AG04449 (cell line): Measurements from ENCODE around the gene SLIT2.

Source experiments
- CTCF ChIA-PET: fragments of 350-600 bp; formaldehyde crosslinking; extraction: SDS; loops from one replicate; lab custom pipeline; 2021; ENCODE audit warnings: antibody characterized with exemption; lab: Yijun Ruan, JAX
- POLR2A ChIA-PET: fragments of 400-600, 350-600 bp; formaldehyde crosslinking; extraction: SDS; loops from one replicate; lab custom pipeline; 2020; ENCODE audit warnings: antibody characterized with exemption, inconsistent platforms; lab: Yijun Ruan, JAX
- DNase-seq: peaks from one replicate; pipeline ENCODE4 v3.0.0-alpha.2; 2010; ENCODE audit warnings: low read depth, low spot score
- H3K4me3 ChIP-seq: 2 replicates; pipeline ENCODE4 v1.5.1; 2011; ENCODE audit warnings: low read depth, mild to moderate bottlenecking, control low read depth, low read length
- CTCF ChIP-seq: IDR thresholded peaks from one replicate; pipeline ENCODE4 v1.5.1; 2011; ENCODE audit warnings: mild to moderate bottlenecking, moderate library complexity, low read length, control low read depth, inconsistent platforms; ENCODE audit not compliant: insufficient read depth; ENCODE audit errors: missing control alignments

SLIT2 gene

DNA sequence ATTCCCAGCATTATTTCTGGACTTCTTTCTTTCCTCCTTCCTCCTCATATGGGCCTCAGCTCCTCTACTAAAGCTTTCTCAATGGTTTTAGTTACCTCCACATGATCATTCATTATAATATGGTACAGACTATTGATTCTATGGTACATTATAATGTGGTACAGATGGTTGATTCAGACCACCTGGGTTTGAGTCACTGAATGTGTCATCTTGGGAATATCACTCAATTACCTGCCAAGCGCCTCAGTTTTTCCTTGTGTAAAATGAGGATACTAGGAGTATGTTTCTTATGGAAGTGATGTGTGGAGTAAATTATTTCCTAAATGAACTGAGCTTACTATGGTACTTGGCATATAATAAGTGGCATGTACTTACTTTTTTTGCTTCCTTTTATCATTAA, 27.7 kb downstream of the SLIT2 start:
- DNase-seq = no peak
- POLR2A ChIA-PET = no interaction called here
- CTCF ChIA-PET = no interaction called here
- H3K4me3 ChIP-seq = no peak overlapping the region
- no peak for TF ChIP-seq CTCF

GRCh38 chr4:20281453-20281852, 29.7 kb downstream of the SLIT2 start:
- CTCF ChIA-PET = no interaction called here
- H3K4me3 ChIP-seq = no peak overlapping the region
- no peak for DNase-seq
- POLR2A ChIA-PET = no interaction called here
- TF ChIP-seq CTCF = no peak

- CTCF ChIA-PET = interaction anchor here (1.2 kb wide), 1 partner anchor 965 kb away, joined by 3 read pairs; no protein-coding TSS in a partner anchor
- POLR2A ChIA-PET = no interaction called here
- no peak for TF ChIP-seq CTCF
- H3K4me3 ChIP-seq = no peak overlapping the region
- DNase-seq = no peak
These were observed 31.3 kb downstream of the SLIT2 start for GRCh38 chr4:20283039-20283438.

DNA sequence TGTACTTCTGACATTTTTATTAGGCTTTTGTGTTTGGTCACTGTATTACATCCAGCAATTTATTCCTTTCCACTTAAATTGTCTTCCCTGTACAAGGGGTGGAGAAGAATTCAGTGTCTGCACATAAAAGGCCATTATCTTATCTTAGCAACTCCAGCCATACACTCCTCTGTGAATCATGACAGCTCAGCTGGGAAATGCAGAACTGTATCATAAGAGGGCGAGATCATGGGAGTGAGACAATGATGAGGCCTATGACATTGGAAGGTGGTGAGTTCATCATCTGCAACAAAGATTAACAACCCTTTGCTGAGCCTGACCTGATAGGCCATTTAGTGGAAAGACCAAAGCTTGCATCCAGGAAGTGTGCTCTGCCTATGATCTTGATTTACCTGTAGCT, 33.3 kb downstream of the SLIT2 start:
- POLR2A ChIA-PET = no interaction called here
- no peak for DNase-seq
- CTCF ChIA-PET = interaction anchor here (1.0 kb wide), 1 partner anchor 398 kb away, joined by 3 read pairs; no protein-coding TSS in a partner anchor
- no peak for TF ChIP-seq CTCF
- H3K4me3 ChIP-seq = no peak overlapping the region

GRCh38 chr4:20287246-20287645, 35.5 kb downstream of the SLIT2 start:
- CTCF ChIA-PET = interaction anchor here (1.2 to 1.5 kb wide), 2 partner anchors 11 to 1039 kb away, joined by 3 read pairs; no protein-coding TSS in a partner anchor
- DNase-seq = no peak

More at GRCh38 chr4:20287246-20287645, 35.5 kb downstream of the SLIT2 start:
- no peak for TF ChIP-seq CTCF
- POLR2A ChIA-PET = no interaction called here
- H3K4me3 ChIP-seq = no peak overlapping the region
